ENCODE data around the gene ZNF550.

DNA sequence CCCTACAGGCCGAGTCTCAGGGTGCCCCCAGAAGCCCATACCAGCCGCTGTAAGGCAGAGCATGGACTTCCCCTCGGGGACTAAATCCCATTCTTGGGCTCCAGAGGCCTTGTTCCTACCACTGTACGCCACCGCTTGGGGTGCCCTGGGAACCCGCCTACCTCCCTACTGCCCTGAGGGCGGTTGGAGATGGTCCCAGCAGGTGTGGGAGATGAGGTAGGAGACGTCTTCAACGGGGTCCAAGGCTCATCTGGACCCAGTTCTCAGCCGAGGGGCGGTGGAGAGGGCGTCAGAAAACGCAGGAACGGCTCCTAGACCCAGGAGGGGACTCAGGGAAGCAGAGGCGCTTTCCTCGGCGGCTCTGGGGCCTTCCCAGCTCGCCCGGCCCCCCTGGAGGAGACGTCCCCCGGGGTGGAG lies 23.4 kb upstream of the ZNF550 start:
- TF ChIP-seq, protein P1, sequence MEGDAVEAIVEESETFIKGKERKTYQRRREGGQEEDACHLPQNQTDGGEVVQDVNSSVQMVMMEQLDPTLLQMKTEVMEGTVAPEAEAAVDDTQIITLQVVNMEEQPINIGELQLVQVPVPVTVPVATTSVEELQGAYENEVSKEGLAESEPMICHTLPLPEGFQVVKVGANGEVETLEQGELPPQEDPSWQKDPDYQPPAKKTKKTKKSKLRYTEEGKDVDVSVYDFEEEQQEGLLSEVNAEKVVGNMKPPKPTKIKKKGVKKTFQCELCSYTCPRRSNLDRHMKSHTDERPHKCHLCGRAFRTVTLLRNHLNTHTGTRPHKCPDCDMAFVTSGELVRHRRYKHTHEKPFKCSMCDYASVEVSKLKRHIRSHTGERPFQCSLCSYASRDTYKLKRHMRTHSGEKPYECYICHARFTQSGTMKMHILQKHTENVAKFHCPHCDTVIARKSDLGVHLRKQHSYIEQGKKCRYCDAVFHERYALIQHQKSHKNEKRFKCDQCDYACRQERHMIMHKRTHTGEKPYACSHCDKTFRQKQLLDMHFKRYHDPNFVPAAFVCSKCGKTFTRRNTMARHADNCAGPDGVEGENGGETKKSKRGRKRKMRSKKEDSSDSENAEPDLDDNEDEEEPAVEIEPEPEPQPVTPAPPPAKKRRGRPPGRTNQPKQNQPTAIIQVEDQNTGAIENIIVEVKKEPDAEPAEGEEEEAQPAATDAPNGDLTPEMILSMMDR (IDR thresholded peaks at IDR 0.05), result no peak
- no peak for TF ChIP-seq POLR2A (IDR thresholded peaks at IDR 0.05)
- no peak for TF ChIP-seq POLR2AphosphoS5 (IDR thresholded peaks at IDR 0.05; ENCODE audit: insufficient read depth in 1 of 2, low read depth in 1 of 2)
